DMS153 treated with DMSO at 0.1 percent for 48 hours (cell line): ENCODE measurements around the gene PROM2.
"Not testable (repeated sequence)": the region's sequence is repeated elsewhere in the genome, so short reads cannot be mapped to it uniquely, and the experiment has no call there.

Experiments
- DNase-seq: peaks from one replicate; lab custom pipeline; 2025; ENCODE audit not compliant: unreplicated experiment; lab: John Stamatoyannopoulos, UW

Gene PROM2

GRCh38 chr2:95274291-95275150 lies at the start of gene PROM2:
TSS of gene PROM2 (plus strand) at chr2:95274449. CDS start at chr2:95274586, 137 bp downstream.
- DNase-seq = peak; percentile 14

GRCh38 chr2:95225658-95226057 lies 48.6 kb upstream of the PROM2 start:
- no peak for DNase-seq

GRCh38 chr2:95231723-95232122 lies 42.5 kb upstream of the PROM2 start:
- peak; percentile 15 for DNase-seq

GRCh38 chr2:95232232-95232631 lies 42.0 kb upstream of the PROM2 start:
- DNase-seq = no peak

GRCh38 chr2:95234286-95234785 lies 39.9 kb upstream of the PROM2 start:
- no peak for DNase-seq

GRCh38 chr2:95234816-95235215 lies 39.4 kb upstream of the PROM2 start:
- DNase-seq = no peak

- DNase-seq = no peak
These were observed 36.1 kb upstream of the PROM2 start for GRCh38 chr2:95238131-95238530.

GRCh38 chr2:95240091-95240490 lies 34.2 kb upstream of the PROM2 start:
- no peak for DNase-seq

- no peak for DNase-seq
These were observed 33.7 kb upstream of the PROM2 start for GRCh38 chr2:95240556-95240955.

GRCh38 chr2:95242084-95242483 lies 32.2 kb upstream of the PROM2 start:
- DNase-seq = not testable (repeated sequence)

- DNase-seq = no peak
These were observed 16.0 kb upstream of the PROM2 start for GRCh38 chr2:95258271-95258670.

GRCh38 chr2:95260028-95261023 lies 13.9 kb upstream of the PROM2 start:
- DNase-seq = no peak

- DNase-seq = no peak
These were observed 12.6 kb upstream of the PROM2 start for GRCh38 chr2:95261602-95262001.

GRCh38 chr2:95262896-95263542 lies 11.2 kb upstream of the PROM2 start:
- DNase-seq = no peak

GRCh38 chr2:95264624-95265023 lies 9.6 kb upstream of the PROM2 start:
- no peak for DNase-seq

GRCh38 chr2:95265182-95265581 lies 9.1 kb upstream of the PROM2 start:
- DNase-seq = no peak

GRCh38 chr2:95266781-95267430 lies 7.3 kb upstream of the PROM2 start:
- DNase-seq = no peak

- no peak for DNase-seq
These were observed 6.6 kb upstream of the PROM2 start for GRCh38 chr2:95267458-95268210.

GRCh38 chr2:95268211-95269035 lies 5.8 kb upstream of the PROM2 start:
- no peak for DNase-seq
